ENCODE data around the gene KCNA2.

Gene KCNA2

GRCh38 chr1:110627764-110628163 is 21.6 kb upstream of the KCNA2 start:
- ChIA-PET POLR2A (no interaction called here), CTCF (interaction anchor here (0.6 to 4.6 kb wide), 4 partner anchors 8 to 155 kb away, joined by 3 to 25 read pairs (median 4); no protein-coding TSS in a partner anchor)

More at GRCh38 chr1:110627764-110628163, 21.6 kb upstream of the KCNA2 start:
- no peak overlapping the region for H3K27ac ChIP-seq (ENCODE audit: extremely low read depth, low read depth, low read length)
- H3K4me3 ChIP-seq (ENCODE audit: low read depth, low read length) = no peak overlapping the region
- H3K4me1 ChIP-seq (ENCODE audit: control insufficient read depth, insufficient read depth, low read length) = no peaks in the 10 kb centered on the region
- no peaks in the 10 kb centered on the region for H3K36me3 ChIP-seq (ENCODE audit: control insufficient read depth in 2 of 2, insufficient read depth in 1 of 2, low read length in 2 of 2)
- TF ChIP-seq SP2 (tag by site-specific recombination; IDR thresholded peaks at IDR 0.05) (no peak), ZNF776 (tag by site-specific recombination; IDR thresholded peaks at IDR 0.05; ENCODE audit: borderline replicate concordance) (no peak), ZNF514 (tag by site-specific recombination; IDR thresholded peaks at IDR 0.05) (no peak), PRDM2 (tag by site-specific recombination; IDR thresholded peaks at IDR 0.05; ENCODE audit: borderline replicate concordance) (no peak), ZNF76 (tag by site-specific recombination; IDR thresholded peaks at IDR 0.05; ENCODE audit: borderline replicate concordance, low read depth) (no peak), ZNF341 (tag by site-specific recombination; IDR thresholded peaks at IDR 0.05; ENCODE audit: low read depth) (no peak), ZNF837 (tag by site-specific recombination; IDR thresholded peaks at IDR 0.05) (no peak), ZNF677 (tag by site-specific recombination; IDR thresholded peaks at IDR 0.05) (no peak), KLF16 (tag by site-specific recombination; IDR thresholded peaks at IDR 0.05) (no peak), ZBTB48 (tag by site-specific recombination; IDR thresholded peaks at IDR 0.05) (no peak), MEIS1 (CRISPR knock-in tag; IDR thresholded peaks at IDR 0.05; ENCODE audit: borderline replicate concordance) (no peak)
- TF ChIP-seq, protein P1, sequence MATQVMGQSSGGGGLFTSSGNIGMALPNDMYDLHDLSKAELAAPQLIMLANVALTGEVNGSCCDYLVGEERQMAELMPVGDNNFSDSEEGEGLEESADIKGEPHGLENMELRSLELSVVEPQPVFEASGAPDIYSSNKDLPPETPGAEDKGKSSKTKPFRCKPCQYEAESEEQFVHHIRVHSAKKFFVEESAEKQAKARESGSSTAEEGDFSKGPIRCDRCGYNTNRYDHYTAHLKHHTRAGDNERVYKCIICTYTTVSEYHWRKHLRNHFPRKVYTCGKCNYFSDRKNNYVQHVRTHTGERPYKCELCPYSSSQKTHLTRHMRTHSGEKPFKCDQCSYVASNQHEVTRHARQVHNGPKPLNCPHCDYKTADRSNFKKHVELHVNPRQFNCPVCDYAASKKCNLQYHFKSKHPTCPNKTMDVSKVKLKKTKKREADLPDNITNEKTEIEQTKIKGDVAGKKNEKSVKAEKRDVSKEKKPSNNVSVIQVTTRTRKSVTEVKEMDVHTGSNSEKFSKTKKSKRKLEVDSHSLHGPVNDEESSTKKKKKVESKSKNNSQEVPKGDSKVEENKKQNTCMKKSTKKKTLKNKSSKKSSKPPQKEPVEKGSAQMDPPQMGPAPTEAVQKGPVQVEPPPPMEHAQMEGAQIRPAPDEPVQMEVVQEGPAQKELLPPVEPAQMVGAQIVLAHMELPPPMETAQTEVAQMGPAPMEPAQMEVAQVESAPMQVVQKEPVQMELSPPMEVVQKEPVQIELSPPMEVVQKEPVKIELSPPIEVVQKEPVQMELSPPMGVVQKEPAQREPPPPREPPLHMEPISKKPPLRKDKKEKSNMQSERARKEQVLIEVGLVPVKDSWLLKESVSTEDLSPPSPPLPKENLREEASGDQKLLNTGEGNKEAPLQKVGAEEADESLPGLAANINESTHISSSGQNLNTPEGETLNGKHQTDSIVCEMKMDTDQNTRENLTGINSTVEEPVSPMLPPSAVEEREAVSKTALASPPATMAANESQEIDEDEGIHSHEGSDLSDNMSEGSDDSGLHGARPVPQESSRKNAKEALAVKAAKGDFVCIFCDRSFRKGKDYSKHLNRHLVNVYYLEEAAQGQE (tag by site-specific recombination; IDR thresholded peaks at IDR 0.05) = no peak
- TF ChIP-seq, protein P2, sequence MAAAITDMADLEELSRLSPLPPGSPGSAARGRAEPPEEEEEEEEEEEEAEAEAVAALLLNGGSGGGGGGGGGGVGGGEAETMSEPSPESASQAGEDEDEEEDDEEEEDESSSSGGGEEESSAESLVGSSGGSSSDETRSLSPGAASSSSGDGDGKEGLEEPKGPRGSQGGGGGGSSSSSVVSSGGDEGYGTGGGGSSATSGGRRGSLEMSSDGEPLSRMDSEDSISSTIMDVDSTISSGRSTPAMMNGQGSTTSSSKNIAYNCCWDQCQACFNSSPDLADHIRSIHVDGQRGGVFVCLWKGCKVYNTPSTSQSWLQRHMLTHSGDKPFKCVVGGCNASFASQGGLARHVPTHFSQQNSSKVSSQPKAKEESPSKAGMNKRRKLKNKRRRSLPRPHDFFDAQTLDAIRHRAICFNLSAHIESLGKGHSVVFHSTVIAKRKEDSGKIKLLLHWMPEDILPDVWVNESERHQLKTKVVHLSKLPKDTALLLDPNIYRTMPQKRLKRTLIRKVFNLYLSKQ (tag by site-specific recombination; IDR thresholded peaks at IDR 0.05; ENCODE audit: borderline replicate concordance) = no peak
- TF ChIP-seq, protein P3, sequence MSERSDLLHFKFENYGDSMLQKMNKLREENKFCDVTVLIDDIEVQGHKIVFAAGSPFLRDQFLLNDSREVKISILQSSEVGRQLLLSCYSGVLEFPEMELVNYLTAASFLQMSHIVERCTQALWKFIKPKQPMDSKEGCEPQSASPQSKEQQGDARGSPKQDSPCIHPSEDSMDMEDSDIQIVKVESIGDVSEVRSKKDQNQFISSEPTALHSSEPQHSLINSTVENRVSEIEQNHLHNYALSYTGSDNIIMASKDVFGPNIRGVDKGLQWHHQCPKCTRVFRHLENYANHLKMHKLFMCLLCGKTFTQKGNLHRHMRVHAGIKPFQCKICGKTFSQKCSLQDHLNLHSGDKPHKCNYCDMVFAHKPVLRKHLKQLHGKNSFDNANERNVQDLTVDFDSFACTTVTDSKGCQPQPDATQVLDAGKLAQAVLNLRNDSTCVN (tag by site-specific recombination; optimal IDR thresholded peaks at IDR 0.05) = no peak
- no peaks in the 10 kb centered on the region for H3K9me3 ChIP-seq (ENCODE audit: control insufficient read depth, insufficient read depth, low read depth, low read length)
